ENCODE data around the gene EXOC4. TPM values are rescaled to one million over a fixed set of nuclear protein-coding genes. Genes with fewer than 3 reads are reported as not detected.

The EXOC4 gene
- total and polyA plus RNA-seq, 2 of the 8 experiments (the other 6 are each of a cell fraction or from before 2014, with no cell fraction given) = 27.0 to 67.3 TPM

DNA sequence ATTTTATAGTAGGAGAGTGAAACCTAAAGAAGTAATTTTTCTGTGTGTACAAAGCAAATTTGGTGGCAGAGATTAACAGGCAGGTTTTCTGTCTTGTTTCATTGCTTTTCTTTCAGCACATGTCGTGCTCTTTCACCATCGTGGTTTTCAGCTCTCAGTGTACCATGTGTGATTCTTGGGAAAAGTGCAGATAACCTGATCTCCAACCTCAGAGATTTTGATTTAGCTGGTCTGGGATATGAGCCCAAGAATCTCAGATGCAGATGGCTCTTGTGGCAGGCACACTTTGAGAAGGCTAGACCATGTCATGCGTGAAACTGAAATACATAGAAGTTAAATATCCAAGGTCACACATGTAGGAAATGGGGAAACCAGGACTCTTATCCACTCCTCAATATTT lies 317.4 kb downstream of the EXOC4 start:
- H3K27ac ChIP-seq (ENCODE audit: low read depth, low read length) = no peak overlapping the region
- no peaks in the 10 kb centered on the region for H3K79me2 ChIP-seq (ENCODE audit: control insufficient read depth in 1 of 2, insufficient read depth in 2 of 2, low read length in 2 of 2)
- no peak overlapping the region for H2AK5ac ChIP-seq (ENCODE audit: low read depth, low read length)
- H3K14ac ChIP-seq (ENCODE audit: insufficient read length) = no peak overlapping the region
- no peaks in the 10 kb centered on the region for H3K9me3 ChIP-seq (ENCODE audit: insufficient read depth in 2 of 2, low read depth in 1 of 2, low read length in 1 of 2)
- H3K18ac ChIP-seq (ENCODE audit: extremely low read depth, low read length) = no peak overlapping the region
- no peak overlapping the region for H3K23ac ChIP-seq (ENCODE audit: insufficient read length)
- no peak overlapping the region for H3K4me2 ChIP-seq (ENCODE audit: insufficient read depth in 1 of 2, low read depth in 2 of 2, low read length in 2 of 2)
- no peaks in the 10 kb centered on the region for H3K36me3 ChIP-seq (ENCODE audit: control insufficient read depth in 2 of 4, insufficient read depth in 4 of 4, low read length in 3 of 4)
- no peak overlapping the region for H2BK5ac ChIP-seq (ENCODE audit: low read depth, low read length)
- no peak for DNase-seq (ENCODE audit: low read depth in 1 of 2, low spot score in 2 of 2)
- no peak for FAIRE-seq
- H2BK12ac ChIP-seq (ENCODE audit: low read depth, low read length) = no peak overlapping the region
- no peak overlapping the region for H2BK20ac ChIP-seq (ENCODE audit: low read length)
- no peak overlapping the region for H3K9ac ChIP-seq (replicated peaks in 1 of 4; ENCODE audit: extremely low read depth in 1 of 4, low read depth in 3 of 4, low read length in 3 of 4)
- H4K8ac ChIP-seq (ENCODE audit: extremely low read depth, insufficient read depth, low read length) = no peak overlapping the region
- H3K23me2 ChIP-seq (ENCODE audit: low read depth, low read length) = no peaks in the 10 kb centered on the region
- H2AFZ ChIP-seq (ENCODE audit: low read length) = no peak overlapping the region
- H2BK120ac ChIP-seq (replicated peaks; ENCODE audit: low read depth, low read length) = no peak overlapping the region
- no peaks in the 10 kb centered on the region for H3K4me1 ChIP-seq (replicated peaks in 1 of 4; ENCODE audit: control insufficient read depth in 3 of 4, insufficient read depth in 4 of 4, low read length in 3 of 4)
- no peaks in the 10 kb centered on the region for H4K20me1 ChIP-seq (replicated peaks in 1 of 2; ENCODE audit: control insufficient read depth in 1 of 2, insufficient read depth in 2 of 2, low read length in 2 of 2)
- H3K79me1 ChIP-seq (ENCODE audit: low read depth, low read length) = no peaks in the 10 kb centered on the region; the same call in 1 of the 2 replicates
- 96% methylated on average over 3 of the region's 3 CpGs; no CpG with 5 or more reads in 1 of the 2 experiments for WGBS, 2 experiments (ENCODE audit: extremely low coverage in 1 of 2, insufficient coverage in 1 of 2, insufficient read length in 1 of 2, insufficient replicate concordance in 2 of 2, low coverage in 1 of 2, low lambda C conversion rate in 2 of 2, missing lambda C conversion rate in 1 of 2)
- no peak overlapping the region for H3K4me3 ChIP-seq (ENCODE audit: extremely low read depth in 1 of 4, insufficient read depth in 2 of 4, low read depth in 3 of 4, low read length in 4 of 4)
- H4K91ac ChIP-seq (replicated peaks; ENCODE audit: insufficient read length, low read length) = no peak overlapping the region
- no peaks in the 10 kb centered on the region for H3K27me3 ChIP-seq (replicated peaks in 1 of 4; ENCODE audit: control insufficient read depth in 3 of 4, extremely low read depth in 1 of 4, insufficient read depth in 3 of 4, low read length in 3 of 4)
- no peak overlapping the region for H2BK15ac ChIP-seq (ENCODE audit: low read length)
- H4K5ac ChIP-seq (ENCODE audit: insufficient read length, low read depth, low read length) = no peak overlapping the region
- H3K56ac ChIP-seq (replicated peaks; ENCODE audit: insufficient read length, low read depth, low read length) = no peak overlapping the region
- H3K4ac ChIP-seq (replicated peaks; ENCODE audit: insufficient read length, low read depth, low read length) = no peak overlapping the region
- POLR2A ChIA-PET (ENCODE audit: partially characterized antibody) = no interaction called here
- CTCF ChIA-PET (ENCODE audit: partially characterized antibody) = no interaction called here
- TF ChIP-seq JUN (IDR thresholded peaks at IDR 0.05; ENCODE audit: low read depth, low read length) (no peak), CTBP2 (IDR thresholded peaks at IDR 0.05; ENCODE audit: borderline replicate concordance, insufficient read depth, insufficient read length, low read length) (no peak), JUND (IDR thresholded peaks at IDR 0.05; ENCODE audit: low read length) (no peak), MAFK (IDR thresholded peaks at IDR 0.05; ENCODE audit: low read depth, low read length) (no peak), KDM1A (IDR thresholded peaks at IDR 0.05; ENCODE audit: borderline replicate concordance, low read length) (no peak), NRF1 (IDR thresholded peaks at IDR 0.05; ENCODE audit: low read depth, low read length) (no peak), TBP (IDR thresholded peaks at IDR 0.05; ENCODE audit: low read depth, low read length) (no peak), RBBP5 (IDR thresholded peaks at IDR 0.05; ENCODE audit: borderline replicate concordance, low read depth, low read length) (no peak), SAP30 (IDR thresholded peaks at IDR 0.05; ENCODE audit: insufficient read depth, insufficient replicate concordance, low read length) (no peak), BRCA1 (IDR thresholded peaks at IDR 0.05; ENCODE audit: low read depth, low read length) (no peak), RNF2 (IDR thresholded peaks at IDR 0.05; ENCODE audit: borderline replicate concordance, low read depth, low read length, missing control alignments, poor library complexity, severe bottlenecking) (no peak), TEAD4 (IDR thresholded peaks at IDR 0.05; ENCODE audit: low read depth, low read length) (no peak)
- TF ChIP-seq, protein P1, sequence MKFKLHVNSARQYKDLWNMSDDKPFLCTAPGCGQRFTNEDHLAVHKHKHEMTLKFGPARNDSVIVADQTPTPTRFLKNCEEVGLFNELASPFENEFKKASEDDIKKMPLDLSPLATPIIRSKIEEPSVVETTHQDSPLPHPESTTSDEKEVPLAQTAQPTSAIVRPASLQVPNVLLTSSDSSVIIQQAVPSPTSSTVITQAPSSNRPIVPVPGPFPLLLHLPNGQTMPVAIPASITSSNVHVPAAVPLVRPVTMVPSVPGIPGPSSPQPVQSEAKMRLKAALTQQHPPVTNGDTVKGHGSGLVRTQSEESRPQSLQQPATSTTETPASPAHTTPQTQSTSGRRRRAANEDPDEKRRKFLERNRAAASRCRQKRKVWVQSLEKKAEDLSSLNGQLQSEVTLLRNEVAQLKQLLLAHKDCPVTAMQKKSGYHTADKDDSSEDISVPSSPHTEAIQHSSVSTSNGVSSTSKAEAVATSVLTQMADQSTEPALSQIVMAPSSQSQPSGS (IDR thresholded peaks at IDR 0.05; ENCODE audit: low read length) = no peak
